Measurements from ENCODE around the gene SYS1.

SYS1 gene

GRCh38 chr20:45358282-45359068, 4.5 kb upstream of the SYS1 start:
- no peak for DNase-seq

GRCh38 chr20:45359069-45359405, 3.9 kb upstream of the SYS1 start:
- no peak for DNase-seq

GRCh38 chr20:45359406-45360148, 3.4 kb upstream of the SYS1 start:
- DNase-seq: no peak

- no peak for DNase-seq
These were observed 1.2 kb upstream of the SYS1 start for GRCh38 chr20:45361793-45362192.

GRCh38 chr20:45363611-45364492, 896 bp downstream of the SYS1 start:
- DNase-seq: no peak

- DNase-seq: no peak
These were observed 2.6 kb downstream of the SYS1 start for GRCh38 chr20:45365444-45365970.

- no peak for DNase-seq
These were observed 3.2 kb downstream of the SYS1 start for GRCh38 chr20:45366192-45366591.

GRCh38 chr20:45366631-45367030, 3.7 kb downstream of the SYS1 start:
- DNase-seq: no peak

- no peak for DNase-seq
These were observed 4.2 kb downstream of the SYS1 start for GRCh38 chr20:45367126-45367525.

- DNase-seq: peak; percentile 80
These were observed 5.4 kb downstream of the SYS1 start for GRCh38 chr20:45368221-45368980.

- no peak for DNase-seq
These were observed 7.7 kb downstream of the SYS1 start for GRCh38 chr20:45370571-45371160.

GRCh38 chr20:45372241-45372640, 9.3 kb downstream of the SYS1 start:
- DNase-seq: no peak

GRCh38 chr20:45372646-45373352, 9.8 kb downstream of the SYS1 start:
- DNase-seq: no peak

GRCh38 chr20:45373353-45374100, 10.6 kb downstream of the SYS1 start:
- DNase-seq: peak; percentile 92

- no peak for DNase-seq
These were observed 11.1 kb downstream of the SYS1 start for GRCh38 chr20:45374101-45374467.

- no peak for DNase-seq
These were observed 12.0 kb downstream of the SYS1 start for GRCh38 chr20:45374966-45375365.

GRCh38 chr20:45377269-45377668, 14.3 kb downstream of the SYS1 start:
- no peak for DNase-seq

- DNase-seq: no peak
These were observed 15.2 kb downstream of the SYS1 start, which contains the start of gene TP53TG5 for GRCh38 chr20:45378191-45378590. TP53TG5 (minus strand) TSS chr20:45378325; CDS start chr20:45378236, 89 bp downstream.

GRCh38 chr20:45387274-45387673, 24.3 kb downstream of the SYS1 start:
- DNase-seq: no peak

- no peak for DNase-seq
These were observed 28.0 kb downstream of the SYS1 start for GRCh38 chr20:45390931-45391330.

- no peak for DNase-seq
These were observed 28.6 kb downstream of the SYS1 start for GRCh38 chr20:45391559-45391958.
